Hepatocyte (in vitro differentiated cells): ENCODE results near the gene IDH3G.

Experiments
- CTCF ChIP-seq: fragments of 200-600 bp; sonication (generic); IDR thresholded peaks from 2 replicates; pipeline ENCODE4 v1.5.1; 2016; ENCODE audit warnings: antibody characterized with exemption, mild to moderate bottlenecking; ENCODE audit not compliant: poor library complexity
- EZH2 ChIP-seq: fragments of 200-600 bp; sonication (generic); IDR thresholded peaks from 2 replicates; pipeline ENCODE4 v1.6.1; 2016; ENCODE audit warnings: antibody characterized with exemption, mild to moderate bottlenecking, borderline replicate concordance
- EZH2phosphoT487 ChIP-seq: fragments of 200-600 bp; sonication (generic); IDR thresholded peaks from one replicate; pipeline ENCODE4 v1.6.1; 2018; ENCODE audit warnings: antibody characterized with exemption, mild to moderate bottlenecking, low read depth, moderate library complexity; ENCODE audit not compliant: unreplicated experiment, severe bottlenecking

DNA sequence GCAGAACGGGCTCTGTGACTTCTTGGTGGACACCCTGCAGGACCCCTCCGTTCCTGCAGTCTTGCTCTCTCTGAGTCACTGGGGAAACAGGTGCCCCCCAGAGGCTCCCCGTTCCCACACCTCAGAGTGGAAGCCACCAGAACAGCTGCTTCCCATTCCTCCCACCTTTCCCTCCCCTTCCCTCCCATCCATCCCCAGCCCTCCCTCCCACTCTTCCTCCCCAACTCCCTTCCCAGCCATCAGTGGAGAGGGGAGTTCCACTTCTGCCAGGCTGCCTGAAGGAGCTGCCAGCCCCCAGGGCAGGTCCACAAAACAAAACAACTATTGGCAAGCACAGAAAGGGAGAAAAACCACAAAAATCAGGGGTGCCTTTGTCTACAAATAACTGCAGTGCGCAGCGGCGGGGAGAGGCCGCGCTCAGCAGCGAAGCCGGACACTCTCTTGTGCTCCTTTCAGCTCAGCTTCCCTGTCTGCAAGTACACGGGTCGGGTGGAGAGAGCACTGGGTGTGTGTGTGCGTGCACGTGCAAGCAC lies 8.4 kb upstream of the IDH3G start:
- TF ChIP-seq CTCF (no peak), EZH2 (no peak), EZH2phosphoT487 (no peak)
